Loucy (cell line): ENCODE measurements around the gene PRSS36.

Source experiments
- H2AFZ ChIP-seq: fragments of 200-600 bp; sonication (generic); 2 replicates; pipeline ENCODE4 v1.6.0; 2016; ENCODE audit warnings: antibody characterized with exemption, mild to moderate bottlenecking, low read length, moderate library complexity
- H3F3A ChIP-seq: fragments of 200-600 bp; 2 replicates; pipeline ENCODE4 v1.6.0; 2016; ENCODE audit warnings: antibody characterized with exemption, low read depth, mild to moderate bottlenecking
- H3K27me3 ChIP-seq: fragments of 200-600 bp; sonication (generic); 2 replicates; pipeline ENCODE4 v1.6.1; 2014; ENCODE audit warnings: low read length, mild to moderate bottlenecking; ENCODE audit not compliant: insufficient read depth, poor library complexity, severe bottlenecking
- H3K36me3 ChIP-seq: fragments of 200-600 bp; sonication (generic); 2 replicates; pipeline ENCODE4 v1.6.1; 2016; ENCODE audit warnings: low read length; ENCODE audit not compliant: insufficient read depth
- H3K4me1 ChIP-seq: fragments of 200-600 bp; sonication (generic); 2 replicates; pipeline ENCODE4 v1.5.1; 2014; ENCODE audit warnings: low read length, mild to moderate bottlenecking; ENCODE audit not compliant: insufficient read depth, poor library complexity, severe bottlenecking
- H3K4me2 ChIP-seq: fragments of 200-600 bp; sonication (generic); 2 replicates; pipeline ENCODE4 v1.6.0; 2014; ENCODE audit warnings: antibody characterized with exemption, low read length, low read depth, mild to moderate bottlenecking; ENCODE audit not compliant: poor library complexity, severe bottlenecking
- H3K4me3 ChIP-seq: fragments of 200-600 bp; sonication (generic); 2 replicates; pipeline ENCODE4 v1.5.1; 2014; ENCODE audit warnings: low read length, mild to moderate bottlenecking, mixed read lengths; ENCODE audit not compliant: poor library complexity, severe bottlenecking
- H3K79me2 ChIP-seq: fragments of 200-600 bp; sonication (generic); 2 replicates; pipeline ENCODE4 v1.6.1; 2014; ENCODE audit warnings: low read length; ENCODE audit not compliant: insufficient read depth
- H3K9ac ChIP-seq: fragments of 200-600 bp; sonication (generic); 2 replicates; pipeline ENCODE4 v1.6.0; 2014; ENCODE audit warnings: mild to moderate bottlenecking, low read depth, low read length, moderate library complexity; ENCODE audit not compliant: poor library complexity, severe bottlenecking
- H3K9me2 ChIP-seq: fragments of 200-600 bp; sonication (generic); replicated peaks from 2 replicates; pipeline ENCODE4 v1.6.1; 2016; ENCODE audit warnings: low read depth, low read length, mixed read lengths
- H3K9me3 ChIP-seq: fragments of 200-600 bp; sonication (generic); 2 replicates; pipeline ENCODE4 v1.6.1; 2014; ENCODE audit warnings: mild to moderate bottlenecking, antibody characterized with exemption, low read length, low read depth; ENCODE audit not compliant: insufficient read depth
- H4K20me1 ChIP-seq: fragments of 200-600 bp; sonication (generic); 2 replicates; pipeline ENCODE4 v1.6.0; 2014; ENCODE audit warnings: antibody characterized with exemption, low read length, mild to moderate bottlenecking; ENCODE audit not compliant: insufficient read depth, poor library complexity, severe bottlenecking
- CTCF ChIP-seq: fragments of 200-600 bp; sonication (generic); conservative IDR thresholded peaks from 2 replicates; pipeline ENCODE4 v1.5.1; 2014; ENCODE audit warnings: mild to moderate bottlenecking, antibody characterized with exemption, low read length
- EZH2phosphoT487 ChIP-seq: fragments of 200-600 bp; IDR thresholded peaks from 2 replicates; pipeline ENCODE4 v1.6.1; 2018; ENCODE audit warnings: antibody characterized with exemption, mild to moderate bottlenecking, moderate library complexity, borderline replicate concordance

Gene PRSS36

DNA sequence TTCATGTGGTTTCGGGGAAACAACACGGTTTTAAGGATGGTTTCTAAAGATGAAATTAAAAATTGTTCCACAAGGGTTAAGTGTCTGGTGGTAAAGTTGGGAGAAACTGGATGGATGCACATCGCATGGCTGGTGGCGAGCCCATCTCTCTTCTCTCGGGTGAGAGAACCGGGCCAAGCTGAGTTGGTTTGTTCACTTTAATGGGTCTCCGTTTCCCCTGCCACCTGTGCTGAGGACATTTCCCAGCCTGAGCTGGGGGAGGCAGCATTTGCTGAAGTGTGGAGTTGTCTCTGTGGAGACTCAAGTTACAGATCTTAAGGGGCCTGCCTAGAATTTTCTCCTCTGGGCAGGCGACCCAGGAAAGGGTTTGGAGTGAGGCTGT, 37.9 kb upstream of the PRSS36 start:
- Histone ChIP-seq H3K9ac (no peak overlapping the region), H3K79me2 (peaks cover 100% of the 10 kb centered on the region), H3K9me2 (no peaks in the 10 kb centered on the region), H3K27me3 (no peaks in the 10 kb centered on the region), H3K36me3 (peaks cover 100% of the 10 kb centered on the region), H3F3A (peaks cover 10% of the 10 kb centered on the region; the same call in 1 of the 2 replicates), H3K4me3 (peak overlapping the region; percentile 65), H2AFZ (no peak overlapping the region), H4K20me1 (peaks cover 95% of the 10 kb centered on the region), H3K9me3 (no peaks in the 10 kb centered on the region), H3K4me2 (peak overlapping the region; percentile 95), H3K4me1 (peaks cover 54% of the 10 kb centered on the region)
- TF ChIP-seq CTCF (no peak), EZH2phosphoT487 (no peak)

- peaks cover 10% of the 10 kb centered on the region; the same call in 1 of the 2 replicates for H3F3A ChIP-seq
- H3K79me2 ChIP-seq = peaks cover 100% of the 10 kb centered on the region
- no peak overlapping the region for H2AFZ ChIP-seq
- peaks cover 100% of the 10 kb centered on the region for H3K36me3 ChIP-seq
- no peaks in the 10 kb centered on the region for H3K27me3 ChIP-seq
- H3K4me3 ChIP-seq = peak overlapping the region; percentile 65
- peaks cover 99% of the 10 kb centered on the region for H4K20me1 ChIP-seq
- H3K9me2 ChIP-seq = no peaks in the 10 kb centered on the region
- H3K9me3 ChIP-seq = no peaks in the 10 kb centered on the region
- TF ChIP-seq EZH2phosphoT487 (no peak), CTCF (no peak)
- no peak overlapping the region for H3K9ac ChIP-seq
- H3K4me1 ChIP-seq = peaks cover 54% of the 10 kb centered on the region
- H3K4me2 ChIP-seq = peak overlapping the region; percentile 95
These were observed 37.3 kb upstream of the PRSS36 start for GRCh38 chr16:31186930-31187807.

DNA sequence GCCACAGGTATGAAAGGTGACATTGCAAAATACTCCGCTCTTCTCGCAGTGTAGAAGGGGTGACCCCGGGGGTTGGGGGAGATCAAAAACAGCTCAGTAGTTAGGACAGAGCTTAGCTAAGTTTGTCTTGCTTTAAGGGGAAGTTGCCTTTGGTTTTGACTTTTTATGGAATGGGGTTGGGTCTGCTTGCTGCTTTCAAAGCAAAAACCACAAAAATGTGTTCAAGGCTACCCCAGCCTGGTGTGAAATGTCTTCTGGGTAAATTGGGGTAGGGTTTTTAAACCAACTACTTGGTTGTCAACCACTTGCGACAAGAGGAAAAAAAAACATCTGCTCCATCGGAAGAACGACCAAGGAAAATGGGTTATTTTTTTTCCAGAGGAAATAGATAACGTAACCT, 36.3 kb upstream of the PRSS36 start:
- no peaks in the 10 kb centered on the region for H3K9me3 ChIP-seq
- peaks cover 100% of the 10 kb centered on the region for H4K20me1 ChIP-seq
- peak overlapping the region; percentile 95 for H3K4me2 ChIP-seq
- peaks cover 61% of the 10 kb centered on the region for H3K4me1 ChIP-seq
- H3K27me3 ChIP-seq = peaks cover 6% of the 10 kb centered on the region
- no peak overlapping the region for H2AFZ ChIP-seq
- peaks cover 100% of the 10 kb centered on the region for H3K79me2 ChIP-seq
- TF ChIP-seq EZH2phosphoT487 (no peak), CTCF (no peak)
- H3K9ac ChIP-seq = no peak overlapping the region
- H3K36me3 ChIP-seq = peaks cover 98% of the 10 kb centered on the region
- no peaks in the 10 kb centered on the region for H3K9me2 ChIP-seq
- H3F3A ChIP-seq = peaks cover 6% of the 10 kb centered on the region; the same call in 1 of the 2 replicates
- H3K4me3 ChIP-seq = peak overlapping the region; percentile 65
